A204.1 (cell line): Measurements from ENCODE around the gene GPER1.

ENCODE experiments used
- FAIRE-seq: peaks from 2 replicates; lab custom pipeline; 2012; peaks lifted over from hg19 to GRCh38; lab: Jason Lieb, UNC

GPER1 gene

DNA sequence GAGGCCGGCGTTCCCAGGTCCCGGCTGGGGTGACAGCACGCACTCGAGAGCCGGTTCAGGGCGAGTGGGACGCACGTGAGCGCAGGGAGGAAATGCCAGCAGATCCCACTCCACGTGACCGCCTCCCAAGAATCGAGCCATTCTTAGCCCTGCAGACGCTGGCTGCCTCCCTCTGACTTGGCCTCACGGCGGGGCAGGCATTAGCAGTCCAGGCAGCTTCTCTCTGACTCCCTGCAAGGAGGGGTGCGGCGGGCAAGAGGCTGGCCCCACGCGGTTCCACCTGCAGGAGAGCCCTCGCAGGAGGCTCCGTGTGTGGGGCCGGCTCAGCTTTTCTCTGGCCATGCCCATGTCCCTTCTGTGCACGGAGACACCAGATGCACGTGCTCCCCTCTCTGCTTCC is 33.5 kb upstream of the GPER1 start:
- FAIRE-seq = no peak

DNA sequence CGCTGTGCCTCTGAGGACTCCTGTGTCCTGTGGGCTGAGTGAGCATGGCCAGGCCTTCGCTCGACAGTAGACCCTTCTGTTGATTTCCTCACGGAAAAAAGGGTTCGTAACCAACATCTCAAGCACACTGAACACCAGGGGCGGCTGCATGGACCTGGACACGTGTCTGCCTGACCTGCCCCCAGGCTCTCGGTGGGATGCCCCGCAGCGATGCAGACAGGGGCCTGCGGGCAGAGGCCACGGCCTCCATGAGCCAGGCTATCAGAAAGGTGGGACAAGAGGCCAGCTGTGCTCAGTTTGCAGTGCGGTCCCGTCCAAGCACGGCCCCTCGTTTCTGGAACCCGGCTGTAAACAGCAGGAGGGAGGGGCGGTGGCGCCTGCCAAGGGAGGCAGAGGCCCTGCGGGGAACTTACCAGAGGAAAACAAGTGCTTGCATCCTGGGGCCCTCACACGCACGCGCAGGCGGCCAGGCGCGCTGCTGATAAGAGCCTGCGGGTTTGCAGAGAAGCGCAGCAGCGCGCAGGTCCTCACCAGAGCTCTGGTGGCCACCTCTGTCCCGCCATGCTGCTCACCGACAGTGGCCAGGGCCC is 33.0 kb upstream of the GPER1 start:
- FAIRE-seq = no peak

DNA sequence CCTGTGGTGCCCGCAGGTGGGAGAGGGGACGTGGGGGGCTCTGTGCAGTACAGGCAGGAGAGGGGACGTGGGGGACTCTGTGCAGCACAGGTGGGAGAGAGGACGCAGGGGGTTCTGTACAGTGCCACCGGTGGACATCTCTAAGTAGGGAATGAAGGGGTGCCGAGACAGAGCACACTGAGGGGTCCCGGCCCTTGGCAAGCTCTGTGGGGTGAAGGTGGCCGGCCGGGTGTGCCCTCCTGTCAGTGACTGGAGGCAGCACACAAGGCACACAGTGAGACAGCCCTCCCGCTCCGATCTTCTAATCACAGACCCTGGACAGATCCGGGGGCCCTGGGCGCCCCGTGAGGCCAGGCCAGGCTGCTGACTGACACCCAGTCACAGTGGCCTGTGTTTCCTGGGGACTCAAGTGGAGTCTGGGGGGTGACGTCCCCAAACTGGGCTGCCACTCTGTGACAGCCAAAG is 32.4 kb upstream of the GPER1 start:
- no peak for FAIRE-seq

GRCh38 chr7:1055956-1056784 is 31.7 kb upstream of the GPER1 start:
- no peak for FAIRE-seq

- FAIRE-seq = no peak
These were observed 31.0 kb upstream of the GPER1 start for GRCh38 chr7:1056785-1057410.

- no peak for FAIRE-seq
These were observed 30.3 kb upstream of the GPER1 start for GRCh38 chr7:1057416-1058291.

DNA sequence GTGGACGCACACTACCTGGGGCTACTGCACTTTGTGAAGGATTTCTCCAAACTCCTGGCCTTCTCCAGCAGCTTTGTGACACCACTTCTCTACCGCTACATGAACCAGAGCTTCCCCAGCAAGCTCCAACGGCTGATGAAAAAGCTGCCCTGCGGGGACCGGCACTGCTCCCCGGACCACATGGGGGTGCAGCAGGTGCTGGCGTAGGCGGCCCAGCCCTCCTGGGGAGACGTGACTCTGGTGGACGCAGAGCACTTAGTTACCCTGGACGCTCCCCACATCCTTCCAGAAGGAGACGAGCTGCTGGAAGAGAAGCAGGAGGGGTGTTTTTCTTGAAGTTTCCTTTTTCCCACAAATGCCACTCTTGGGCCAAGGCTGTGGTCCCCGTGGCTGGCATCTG is 29.6 kb upstream of the GPER1 start:
- FAIRE-seq = no peak

DNA sequence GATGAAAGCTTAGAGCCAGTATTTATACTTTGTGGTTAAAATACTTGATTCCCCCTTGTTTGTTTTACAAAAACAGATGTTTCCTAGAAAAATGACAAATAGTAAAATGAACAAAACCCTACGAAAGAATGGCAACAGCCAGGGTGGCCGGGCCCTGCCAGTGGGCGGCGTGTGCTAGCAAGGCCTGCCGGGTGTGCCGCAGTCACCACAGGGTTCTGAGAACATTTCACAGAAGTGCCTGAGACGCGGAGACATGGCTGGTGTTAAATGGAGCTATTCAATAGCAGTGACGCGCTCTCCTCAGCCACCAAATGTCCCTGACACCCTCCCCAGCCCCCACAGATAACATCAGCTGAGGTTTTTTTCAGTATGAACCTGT is 29.1 kb upstream of the GPER1 start:
- FAIRE-seq = no peak

DNA sequence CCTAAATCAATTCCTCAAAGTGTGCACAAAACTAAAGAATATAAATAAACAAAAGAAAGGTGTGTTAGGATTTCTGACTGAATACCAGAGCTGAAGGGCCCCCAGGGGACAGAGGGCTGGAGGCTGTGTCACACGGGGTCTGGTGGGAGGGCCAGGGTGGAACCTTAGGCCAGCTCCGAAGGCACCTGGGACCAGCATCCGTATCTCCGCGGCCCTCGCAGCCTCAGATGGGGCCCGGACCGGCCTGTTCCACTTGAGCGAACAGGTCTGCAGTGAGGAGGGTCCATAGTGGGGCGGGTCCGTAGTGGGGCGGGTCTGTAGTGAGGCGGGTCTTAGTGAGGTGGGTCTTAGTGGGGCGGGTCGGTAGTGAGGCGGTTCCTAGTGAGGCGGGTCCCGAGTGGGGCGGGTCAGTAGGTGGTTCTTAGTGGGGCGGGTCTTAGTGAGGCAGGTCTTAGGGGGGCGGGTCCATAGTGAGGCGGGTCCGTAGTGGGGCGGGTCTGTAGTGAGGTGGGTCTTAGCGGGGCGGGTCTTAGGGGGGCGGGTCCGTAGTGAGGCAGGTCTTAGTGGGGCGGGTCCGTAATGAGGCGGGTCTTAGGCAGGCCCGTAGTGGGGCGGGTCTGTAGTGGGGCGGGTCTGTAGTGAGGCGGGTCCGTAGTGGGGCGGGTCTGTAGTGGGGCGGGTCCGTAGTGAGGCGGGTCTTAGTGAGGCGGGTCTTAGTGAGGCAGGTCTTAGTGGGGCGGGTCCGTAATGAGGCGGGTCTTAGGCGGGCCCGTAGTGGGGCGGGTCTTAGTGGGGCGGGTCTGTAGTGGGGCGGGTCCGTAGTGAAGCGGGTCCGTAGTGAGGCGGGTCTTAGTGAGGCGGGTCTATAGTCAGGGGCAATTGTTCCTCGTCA is 28.5 kb upstream of the GPER1 start:
- no peak for FAIRE-seq

DNA sequence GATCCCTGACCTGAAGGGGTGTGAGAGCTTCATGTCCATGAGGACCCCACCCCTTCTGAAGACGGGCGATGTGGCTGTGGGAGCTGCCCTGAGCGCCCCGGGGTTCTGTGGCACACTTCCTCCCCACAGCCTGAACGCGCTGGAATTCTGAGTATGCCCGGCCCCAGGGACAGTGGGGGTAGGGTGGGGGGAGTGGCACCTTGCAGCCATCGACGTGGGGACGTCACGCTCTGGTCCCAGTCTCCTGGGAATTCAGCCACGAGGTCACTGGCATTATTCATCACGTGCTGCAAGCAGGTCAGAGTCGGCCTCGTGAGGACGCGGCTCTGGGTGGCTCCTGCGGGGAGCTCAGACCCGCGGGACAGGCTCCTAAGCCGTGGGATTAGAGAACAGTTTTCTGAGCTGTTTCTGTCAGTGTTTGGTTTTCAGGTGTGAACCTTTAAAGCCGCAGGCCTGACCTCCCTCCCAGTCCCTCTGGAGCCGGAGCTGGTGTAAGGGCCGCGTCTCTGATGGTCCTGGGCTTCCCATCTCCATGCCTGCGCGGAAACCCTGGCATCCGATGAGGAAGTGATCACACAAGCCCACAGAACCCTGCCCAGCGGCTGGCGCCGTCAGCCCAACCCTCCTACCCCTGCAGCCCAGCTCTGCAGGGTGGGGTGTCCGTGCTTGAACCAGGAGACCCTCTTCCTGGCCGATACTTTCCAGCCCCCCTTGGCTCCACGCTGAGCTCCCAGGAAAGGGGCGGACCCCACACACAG is 27.4 kb upstream of the GPER1 start:
- FAIRE-seq = no peak

DNA sequence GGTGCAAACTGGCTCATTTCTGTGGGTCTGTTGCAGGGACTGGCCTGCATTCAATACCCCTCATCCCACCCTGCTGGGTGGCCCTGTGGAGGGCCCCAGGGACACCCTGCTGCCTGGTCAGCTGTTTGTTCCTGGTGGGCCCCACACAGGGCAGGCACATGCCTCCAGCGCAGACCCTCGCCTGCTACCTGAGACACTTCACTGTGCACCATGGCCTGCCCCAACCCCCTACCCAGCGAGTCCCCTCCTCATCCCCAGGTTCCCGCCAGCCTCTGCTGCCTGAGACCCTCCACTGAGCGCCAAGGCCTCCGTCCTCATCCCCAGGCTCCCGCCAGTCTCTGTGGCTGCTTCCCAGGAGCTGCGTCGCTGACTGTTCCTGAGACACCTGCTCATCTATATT is 26.7 kb upstream of the GPER1 start:
- FAIRE-seq = no peak

DNA sequence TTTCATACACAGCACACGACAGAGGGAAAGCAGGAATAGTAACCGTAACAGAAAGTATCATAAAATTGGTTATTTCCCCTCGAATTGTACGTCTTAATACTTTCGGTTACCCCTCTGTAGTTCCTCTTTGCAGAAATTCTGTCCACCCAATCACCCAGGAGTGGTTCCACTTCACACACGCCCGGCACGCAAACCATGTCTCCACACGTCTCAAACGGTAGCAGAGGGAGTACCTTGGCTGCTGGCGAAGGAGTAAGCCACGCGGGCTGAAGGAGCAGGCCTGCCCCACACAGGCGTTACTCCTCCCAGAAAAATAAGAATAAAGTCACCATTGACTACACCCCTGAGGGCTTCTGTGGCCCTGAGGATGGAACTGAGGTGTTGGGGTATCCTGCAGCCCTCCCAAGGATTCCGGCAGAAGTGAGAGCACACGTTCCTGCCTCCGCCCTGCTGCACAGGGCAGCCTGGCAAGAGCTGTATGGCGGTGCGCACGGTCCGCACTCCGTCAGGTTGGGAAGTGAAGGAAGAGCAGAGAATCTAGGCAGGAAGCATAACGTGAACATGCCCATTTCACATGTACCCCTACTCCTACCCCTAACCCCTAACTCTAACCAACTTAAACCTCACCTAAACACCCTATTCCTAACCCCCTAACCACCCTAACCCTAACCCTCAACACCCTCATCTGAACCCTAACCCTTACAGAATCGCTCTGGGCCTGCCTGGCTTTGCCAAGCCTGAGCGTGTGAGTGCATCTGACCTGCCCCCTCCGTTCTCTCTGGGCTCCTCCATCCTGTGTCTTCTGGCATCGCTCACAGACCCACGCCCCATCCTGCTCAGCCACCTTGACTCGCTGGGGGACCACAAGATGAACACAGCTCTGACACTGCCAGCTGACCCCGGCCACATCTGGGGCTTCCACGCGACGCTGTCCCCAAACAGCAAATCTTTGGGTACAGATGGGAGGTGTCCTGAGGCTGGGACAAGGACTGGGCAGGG is 25.3 kb upstream of the GPER1 start:
- FAIRE-seq = no peak

GRCh38 chr7:1063361-1063760 is 24.6 kb upstream of the GPER1 start:
- no peak for FAIRE-seq

DNA sequence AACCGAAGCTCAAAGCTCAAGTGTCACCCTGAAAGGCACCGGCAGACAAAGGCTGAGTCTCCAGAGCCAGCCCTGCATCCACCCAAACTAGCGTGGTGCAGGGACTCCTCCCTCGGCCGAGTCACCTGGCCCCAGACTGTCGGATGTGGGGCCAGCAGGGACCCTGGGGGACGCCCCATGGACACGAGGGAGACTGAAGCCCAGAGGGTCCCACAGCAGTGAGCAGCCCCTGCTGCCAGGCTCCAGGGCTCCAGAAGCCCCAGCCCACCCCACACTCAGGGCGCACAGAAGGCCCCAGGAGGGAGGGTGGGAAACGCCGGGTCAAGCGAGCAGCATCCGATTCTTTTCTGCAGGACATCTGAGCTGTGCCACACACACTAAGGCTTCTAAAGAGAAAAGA is 23.3 kb upstream of the GPER1 start:
- FAIRE-seq = no peak

DNA sequence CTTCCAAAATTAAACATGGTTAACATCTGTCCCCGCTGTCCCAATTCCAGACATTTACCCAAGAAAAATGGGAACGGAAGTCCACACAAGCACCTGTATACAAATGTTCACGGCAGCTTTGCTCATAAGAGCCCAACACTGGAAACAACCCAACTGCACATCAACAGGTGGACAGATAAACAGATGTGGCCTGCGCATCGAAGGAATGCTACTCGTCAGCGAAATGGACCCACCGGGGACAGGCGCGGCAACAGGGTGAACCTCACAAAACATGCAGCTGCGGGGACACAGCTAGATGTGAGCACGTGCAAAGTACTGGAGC is 22.7 kb upstream of the GPER1 start:
- FAIRE-seq = no peak

- no peak for FAIRE-seq
These were observed 22.2 kb upstream of the GPER1 start for GRCh38 chr7:1065585-1066241.

DNA sequence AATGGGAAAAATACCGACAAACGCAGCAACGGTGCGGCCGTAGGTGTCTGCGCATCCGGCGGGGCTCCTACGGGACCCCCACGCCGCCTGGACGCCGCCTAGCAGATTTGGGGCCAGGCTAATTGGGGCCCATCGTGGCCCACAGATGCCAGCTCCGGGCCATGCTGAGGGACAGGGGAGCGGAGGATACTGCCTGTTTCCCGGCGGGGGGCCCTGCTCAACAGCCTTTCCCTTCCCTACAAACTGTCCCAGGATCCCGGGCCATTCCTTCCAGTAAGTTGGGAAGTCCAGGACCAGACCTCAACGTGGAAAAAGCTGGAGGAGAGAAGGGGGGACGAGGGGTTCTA is 21.7 kb upstream of the GPER1 start:
- no peak for FAIRE-seq

GRCh38 chr7:1068013-1068412 is 19.9 kb upstream of the GPER1 start:
- FAIRE-seq = no peak

DNA sequence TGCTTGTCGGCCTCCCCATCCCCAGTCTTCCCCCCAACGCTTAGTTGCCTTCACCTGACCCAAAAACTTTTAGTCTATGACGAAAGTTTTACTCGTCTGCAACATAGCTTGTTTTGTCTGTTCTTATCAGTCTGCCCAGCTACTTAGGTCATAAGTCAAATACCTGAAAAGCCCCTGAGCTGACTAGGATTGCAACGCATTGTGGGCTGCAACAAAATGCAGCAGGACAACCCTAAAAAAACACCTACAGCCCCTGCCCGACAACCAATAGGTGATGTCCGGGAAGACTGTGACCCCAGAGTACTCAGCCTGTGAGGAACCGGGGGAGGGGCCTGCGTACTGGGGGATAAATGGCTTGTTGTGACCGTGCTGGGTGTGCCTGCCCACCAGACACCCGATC is 19.3 kb upstream of the GPER1 start:
- no peak for FAIRE-seq
